Common myeloid progenitor, CD34-positive (primary cell): ENCODE data around the gene WWOX.

Source experiments
- CTCF ChIA-PET: fragments of 350-600 bp; sonication (Branson Sonifier 250); formaldehyde crosslinking; loops from one replicate; lab custom pipeline; 2021; ENCODE audit warnings: antibody characterized with exemption; lab: Charles Lee
- POLR2A ChIA-PET: fragments of 350-600 bp; sonication (Branson Sonifier 250); formaldehyde crosslinking; loops from one replicate; lab custom pipeline; 2021; ENCODE audit warnings: antibody characterized with exemption; lab: Charles Lee
- DNase-seq, 3 donors: peaks; one replicate each; pipeline versions ENCODE4 v3.0.0 to v3.0.0-alpha.2; 2013
- H3K27ac ChIP-seq, 2 experiments: 1 replicate in 1 of 2; 2 replicates in 1 of 2; pipeline ENCODE4 v1.7.0; 2013; ENCODE audit warnings: inconsistent platforms in 2 of 2, low read length in 2 of 2, mild to moderate bottlenecking in 2 of 2, low read depth in 1 of 2, moderate library complexity in 1 of 2; ENCODE audit not compliant: severe bottlenecking in 2 of 2, insufficient read depth in 1 of 2, poor library complexity in 1 of 2
- H3K27me3 ChIP-seq, 5 experiments: replicated peaks in 2 of 5; 1 replicate in 3 of 5; 2 replicates in 2 of 5; pipeline versions ENCODE4 v1.6.1 to v1.7.0; 2013; ENCODE audit warnings: low read length in 4 of 5, mild to moderate bottlenecking in 2 of 5, moderate library complexity in 2 of 5, inconsistent platforms in 1 of 5; ENCODE audit not compliant: insufficient read depth in 5 of 5, control insufficient read depth in 4 of 5
- H3K36me3 ChIP-seq, 4 experiments: 1 replicate in 2 of 4; 2 replicates in 2 of 4; pipeline versions ENCODE4 v1.6.1 to v1.7.0; 2013; ENCODE audit warnings: low read length in 3 of 4, control low read depth in 1 of 4, mild to moderate bottlenecking in 1 of 4; ENCODE audit not compliant: control insufficient read depth in 4 of 4, insufficient read depth in 4 of 4
- H3K4me1 ChIP-seq, 4 experiments: 1 replicate in 3 of 4; 2 replicates in 1 of 4; pipeline versions ENCODE4 v1.6.1 to v1.7.1; 2013; ENCODE audit warnings: low read length in 3 of 4, mild to moderate bottlenecking in 3 of 4, control low read depth in 1 of 4, inconsistent platforms in 1 of 4, moderate library complexity in 1 of 4; ENCODE audit not compliant: control insufficient read depth in 4 of 4, insufficient read depth in 4 of 4; ENCODE audit errors: control extremely low read depth in 1 of 4
- H3K4me3 ChIP-seq, 7 experiments: 1 replicate in 4 of 7; 2 replicates in 3 of 7; pipeline versions ENCODE4 v1.5.1 to v1.7.0; 2013; ENCODE audit warnings: mild to moderate bottlenecking in 7 of 7, low read length in 6 of 7, moderate library complexity in 6 of 7, inconsistent platforms in 2 of 7, low read depth in 2 of 7, control low read depth in 1 of 7; ENCODE audit not compliant: insufficient read depth in 4 of 7, control insufficient read depth in 1 of 7; ENCODE audit errors: extremely low read depth in 1 of 7
- H3K9me3 ChIP-seq, 5 experiments: 1 replicate in 4 of 5; 2 replicates in 1 of 5; pipeline versions ENCODE4 v1.6.1 to v1.7.1; 2013; ENCODE audit warnings: low read length in 4 of 5, mild to moderate bottlenecking in 2 of 5, inconsistent platforms in 1 of 5, low read depth in 1 of 5, moderate library complexity in 1 of 5; ENCODE audit not compliant: control insufficient read depth in 4 of 5, insufficient read depth in 2 of 5; ENCODE audit errors: control extremely low read depth in 1 of 5
- WGBS: methylation state at CpG from one replicate; pipeline ENCODE4 v1.1.5; 2013; ENCODE audit not compliant: insufficient coverage; 5-methylcytosine and 5-hydroxymethylcytosine counted together

WWOX gene

DNA sequence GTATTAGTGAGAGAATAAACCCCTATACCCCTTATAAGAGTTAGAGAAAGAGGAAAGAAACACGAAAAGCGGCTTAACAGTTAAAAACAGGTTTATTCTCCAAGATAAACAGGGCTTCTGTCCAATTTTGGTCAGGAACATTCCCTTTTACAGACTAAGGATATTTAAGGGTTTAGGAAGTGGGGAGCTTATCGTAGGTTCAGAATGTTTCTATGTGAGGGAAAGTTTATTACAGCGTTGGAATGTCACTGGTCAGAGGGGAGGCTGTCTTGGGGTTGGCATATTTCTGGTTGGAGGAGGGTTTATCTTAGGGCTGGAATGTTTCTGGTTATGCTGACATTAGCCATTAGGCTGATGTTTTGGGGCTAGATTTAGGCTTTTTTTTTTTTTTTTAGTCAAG lies 34.1 kb upstream of the WWOX start:
- 100% methylated on average over 2 of the region's 4 CpGs for WGBS
- H3K4me1 ChIP-seq: no peaks in the 10 kb centered on the region
- CTCF ChIA-PET: interaction anchor here (1.3 kb wide), 1 partner anchor 14 kb away, joined by 3 read pairs; no protein-coding TSS in a partner anchor
- H3K27ac ChIP-seq: no peak overlapping the region
- no peaks in the 10 kb centered on the region for H3K36me3 ChIP-seq
- H3K4me3 ChIP-seq: no peak overlapping the region
- POLR2A ChIA-PET: no interaction called here
- no peak for DNase-seq
- peaks cover 0 to 5% (median 3%) of the 10 kb centered on the region in 5 experiments for H3K27me3 ChIP-seq
- H3K9me3 ChIP-seq: no peaks in the 10 kb centered on the region

DNA sequence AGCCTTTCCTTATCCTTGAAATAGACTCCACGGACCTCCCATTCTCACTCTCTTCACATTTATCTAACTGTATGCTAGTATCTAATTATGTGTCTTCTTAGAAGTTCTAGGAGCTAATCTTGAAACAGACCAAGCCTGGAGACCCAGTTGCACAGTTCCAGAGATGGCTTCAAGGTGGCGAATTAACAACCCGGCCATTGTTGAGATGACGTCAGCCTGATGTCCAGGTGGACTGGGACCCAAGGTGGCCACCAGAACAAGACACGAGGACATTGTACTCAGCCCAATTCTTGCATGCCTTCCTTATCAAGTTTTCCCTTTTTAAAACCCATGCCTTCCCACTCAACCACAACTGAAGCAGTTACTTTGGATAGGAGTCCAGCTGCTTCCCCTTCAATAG lies 29.5 kb upstream of the WWOX start:
- no peak overlapping the region for H3K4me3 ChIP-seq
- H3K36me3 ChIP-seq: no peaks in the 10 kb centered on the region
- no peaks in the 10 kb centered on the region for H3K4me1 ChIP-seq
- no peak overlapping the region for H3K27ac ChIP-seq
- ChIA-PET POLR2A (no interaction called here), CTCF (no interaction called here)
- peaks cover 0 to 21% (median 2%) of the 10 kb centered on the region in 5 experiments for H3K27me3 ChIP-seq
- no peak for DNase-seq
- 100% methylated on average over 4 of the region's 5 CpGs for WGBS
- no peaks in the 10 kb centered on the region for H3K9me3 ChIP-seq

DNA sequence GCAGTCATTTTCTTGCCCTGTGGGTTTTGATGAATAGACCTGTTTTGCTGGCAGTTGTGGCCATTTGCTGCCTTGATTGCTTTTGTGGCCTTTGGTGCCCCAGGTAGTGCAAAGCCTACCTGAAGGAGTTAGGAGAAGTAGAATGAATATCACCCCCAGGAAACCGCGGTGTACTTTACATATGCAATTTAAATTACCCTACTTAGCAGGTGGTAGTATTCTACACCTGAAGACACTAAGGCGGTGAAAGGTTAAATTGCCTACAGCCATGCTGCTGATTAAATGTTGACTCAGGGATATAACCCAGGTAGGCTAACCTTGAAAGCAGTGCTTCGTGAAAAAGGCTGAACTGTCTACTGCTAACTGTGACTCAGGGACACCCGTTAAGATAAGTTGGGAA lies 27.2 kb upstream of the WWOX start:
- WGBS: 20% methylated on average over 1 of the region's 5 CpGs
- ChIA-PET CTCF (no interaction called here), POLR2A (no interaction called here)
- H3K27me3 ChIP-seq: peaks cover 0 to 21% (median 2%) of the 10 kb centered on the region in 5 experiments
- no peak overlapping the region for H3K27ac ChIP-seq
- DNase-seq: no peak
- no peaks in the 10 kb centered on the region for H3K4me1 ChIP-seq
- H3K36me3 ChIP-seq: no peaks in the 10 kb centered on the region
- H3K9me3 ChIP-seq: no peaks in the 10 kb centered on the region
- H3K4me3 ChIP-seq: no peak overlapping the region

- CTCF ChIA-PET: no interaction called here
- 83% methylated on average over 3 of the region's 3 CpGs for WGBS
- peaks cover 0 to 23% (median 6%) of the 10 kb centered on the region in 5 experiments for H3K27me3 ChIP-seq
- POLR2A ChIA-PET: no interaction called here
- no peak overlapping the region for H3K4me3 ChIP-seq
- H3K9me3 ChIP-seq: no peaks in the 10 kb centered on the region
- H3K27ac ChIP-seq: no peak overlapping the region
- H3K36me3 ChIP-seq: no peaks in the 10 kb centered on the region
- no peak for DNase-seq
- H3K4me1 ChIP-seq: no peaks in the 10 kb centered on the region
Observed at GRCh38 chr16:78075800-78076199, 23.7 kb upstream of the WWOX start.

- ChIA-PET POLR2A (no interaction called here), CTCF (interaction anchor here (1.0 kb wide), 1 partner anchor 10 kb away, joined by 3 read pairs; no protein-coding TSS in a partner anchor)
- Histone ChIP-seq H3K27me3 (peaks cover 0 to 4% (median 2%) of the 10 kb centered on the region in 5 experiments), H3K4me3 (no peak overlapping the region), H3K9me3 (no peaks in the 10 kb centered on the region), H3K36me3 (no peaks in the 10 kb centered on the region), H3K4me1 (no peaks in the 10 kb centered on the region), H3K27ac (no peak overlapping the region)
- DNase-seq: no peak
- 97% methylated on average over 4 of the region's 4 CpGs for WGBS
Observed at GRCh38 chr16:78081341-78081740, 18.1 kb upstream of the WWOX start.

DNA sequence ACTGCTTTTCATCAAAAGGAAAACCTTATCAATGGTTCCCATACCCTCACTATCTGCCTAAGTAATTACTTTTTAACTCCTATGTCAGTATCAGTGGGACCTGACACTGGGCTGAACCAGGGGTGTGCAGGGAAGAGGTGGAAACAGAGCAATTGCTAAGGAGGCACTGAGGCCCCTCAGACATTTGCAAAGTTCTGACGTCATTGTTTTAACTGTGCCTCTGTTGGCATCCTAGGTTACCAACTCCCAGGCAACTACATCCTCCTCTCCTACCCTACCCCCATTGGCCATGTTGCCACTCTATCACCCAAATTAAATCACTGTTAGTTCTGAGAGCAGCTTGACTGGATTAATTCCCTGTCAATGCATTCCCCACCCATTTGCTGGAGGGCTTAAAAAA lies 8.0 kb upstream of the WWOX start:
- Histone ChIP-seq H3K4me1 (peaks cover 0 to 5% (median 4%) of the 10 kb centered on the region in 4 experiments), H3K36me3 (no peaks in the 10 kb centered on the region), H3K9me3 (no peaks in the 10 kb centered on the region), H3K27me3 (no peaks in the 10 kb centered on the region), H3K27ac (no peak overlapping the region), H3K4me3 (no peak overlapping the region)
- ChIA-PET CTCF (interaction anchor here (0.8 kb wide), 1 partner anchor 10 kb away, joined by 3 read pairs; no protein-coding TSS in a partner anchor), POLR2A (interaction anchor here (0.7 kb wide), 1 partner anchor 399 kb away, joined by 4 read pairs; no protein-coding TSS in a partner anchor)
- no peak for DNase-seq
- WGBS: 100% methylated on average over 1 of the region's 1 CpG

DNA sequence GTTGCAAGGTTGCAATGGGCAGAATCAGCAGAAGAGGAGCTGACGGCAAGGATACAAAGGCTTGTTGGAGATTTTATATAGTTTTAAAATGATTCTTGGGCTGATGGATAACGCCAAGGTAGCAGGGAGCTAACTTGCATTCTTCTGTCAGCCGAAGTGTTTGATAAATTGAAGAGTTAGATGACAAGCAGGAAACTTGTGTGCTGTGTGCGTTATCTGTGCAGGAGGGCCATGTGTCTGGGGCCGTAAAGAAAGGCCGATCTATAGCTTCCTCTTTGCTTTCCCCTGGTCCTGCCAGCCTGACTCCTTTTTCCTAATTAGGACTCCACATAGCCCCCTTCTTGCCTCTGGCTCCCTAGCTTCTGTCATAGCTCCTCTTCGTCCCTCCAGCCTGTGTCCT lies 6.7 kb upstream of the WWOX start:
- peaks cover 0 to 5% (median 4%) of the 10 kb centered on the region in 4 experiments for H3K4me1 ChIP-seq
- WGBS: 29% methylated on average over 7 of the region's 7 CpGs
- H3K9me3 ChIP-seq: no peaks in the 10 kb centered on the region
- no peak overlapping the region for H3K27ac ChIP-seq
- CTCF ChIA-PET: interaction anchor here (0.9 kb wide), 1 partner anchor 37 kb away, joined by 3 read pairs; no protein-coding TSS in a partner anchor
- no peak overlapping the region for H3K4me3 ChIP-seq
- POLR2A ChIA-PET: no interaction called here
- no peaks in the 10 kb centered on the region for H3K27me3 ChIP-seq
- peak in 2 of 3 donors; percentile 27 to 54 for DNase-seq
- H3K36me3 ChIP-seq: no peaks in the 10 kb centered on the region
